ENCODE results near the gene ZBTB42. TPM values are rescaled to one million over a fixed set of nuclear protein-coding genes. Genes with fewer than 3 reads are reported as not detected.

ZBTB42 gene
- total RNA-seq (2022; extraction: Qiagen RNA extraction; ENCODE audit: low read depth): 1.6 to 3.7 TPM (median 3.5 TPM) in 5 replicates

DNA sequence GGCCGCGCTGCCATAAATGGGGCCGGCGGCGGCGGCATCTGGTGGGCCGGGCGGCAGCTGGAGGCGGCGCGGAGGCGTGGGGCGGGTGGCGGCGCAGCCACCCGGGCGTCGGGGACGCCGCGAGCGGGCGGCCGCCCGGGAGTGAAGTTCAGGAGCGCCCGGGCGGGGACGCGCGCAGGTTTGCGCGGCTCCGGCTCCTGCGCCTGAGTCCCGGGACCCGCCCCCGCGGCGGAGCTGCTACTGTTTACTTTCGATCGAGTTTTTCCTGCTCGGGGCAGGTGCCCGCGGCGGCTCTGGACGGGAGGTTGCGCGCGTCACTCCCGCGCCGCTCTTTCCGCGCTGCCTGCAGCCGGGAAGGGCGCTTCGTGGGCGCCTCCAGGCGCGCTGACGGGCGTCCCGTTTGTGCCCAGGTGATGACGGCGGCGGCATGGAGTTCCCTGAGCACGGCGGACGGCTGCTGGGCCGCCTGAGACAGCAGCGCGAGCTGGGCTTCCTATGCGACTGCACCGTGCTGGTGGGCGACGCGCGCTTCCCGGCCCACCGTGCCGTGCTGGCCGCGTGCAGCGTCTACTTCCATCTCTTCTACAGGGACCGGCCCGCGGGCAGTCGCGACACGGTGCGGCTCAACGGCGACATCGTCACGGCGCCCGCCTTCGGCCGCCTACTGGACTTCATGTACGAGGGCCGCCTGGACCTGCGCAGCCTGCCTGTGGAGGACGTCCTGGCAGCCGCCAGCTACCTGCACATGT is at the start of gene ZBTB42:
TSS of gene ZBTB42 (plus strand) at position 331 of the 749 bp plus-strand sequence. CDS start at position 428, 97 bp downstream.

DNA sequence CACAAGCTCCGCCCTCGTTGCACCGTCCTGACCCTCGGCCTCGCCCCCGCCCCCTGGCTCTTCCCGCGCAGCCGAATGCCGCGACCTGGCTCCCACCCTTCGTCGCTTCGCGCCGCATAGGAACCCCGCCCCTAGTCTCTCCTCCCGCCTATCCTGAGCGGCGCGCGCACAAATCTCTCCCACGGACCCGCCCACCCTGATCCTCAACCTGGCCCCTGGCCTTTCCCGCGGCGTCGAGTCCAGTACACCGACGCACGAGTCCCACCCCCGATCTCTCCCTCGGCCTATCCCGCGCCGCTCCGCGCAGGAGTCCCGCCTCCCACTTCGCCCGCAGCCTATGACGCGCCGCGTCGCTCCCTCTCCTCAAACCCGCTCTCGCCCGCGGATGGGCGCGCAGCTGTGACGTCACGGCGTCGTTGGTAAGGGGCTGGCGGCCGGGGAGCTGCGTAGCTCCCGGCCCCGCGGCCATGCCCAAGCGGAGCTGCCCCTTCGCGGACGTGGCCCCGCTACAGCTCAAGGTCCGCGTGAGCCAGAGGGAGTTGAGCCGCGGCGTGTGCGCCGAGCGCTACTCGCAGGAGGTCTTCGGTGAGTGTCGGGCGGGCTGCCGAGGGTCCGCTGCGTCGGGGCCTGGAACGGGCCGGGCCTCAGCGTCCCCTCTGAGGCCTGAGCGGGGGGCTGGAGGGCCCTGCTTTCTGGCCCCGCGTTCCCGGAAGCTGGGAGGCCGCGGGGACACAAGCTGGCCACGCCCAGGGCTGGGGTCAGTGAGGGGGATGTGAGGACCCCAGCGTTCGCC is 48.0 kb upstream of the ZBTB42 start, which contains the start of gene SIVA1:
TSS of gene SIVA1 (plus strand) at position 413 of the 793 bp plus-strand sequence. CDS start at position 468, 55 bp downstream.

GRCh38 chr14:104794993-104795780 is 5.7 kb upstream of the ZBTB42 start, which contains the start of gene AKT1:
AKT1 (minus strand) TSS chr14:104795748; CDS start chr14:104792643, 3,105 bp downstream.

Other genes starting within 250 kb of the ZBTB42 start
- not detected in 5 replicates for gene C14orf180, start 221.3 kb upstream of the ZBTB42 start, total RNA-seq (2022; extraction: Qiagen RNA extraction; ENCODE audit: low read depth)
- 0.21 to 0.54 TPM (median 0.36 TPM) in 4 of 5 replicates, not detected in the other for gene TMEM179, start 196.3 kb upstream of the ZBTB42 start, total RNA-seq (2022; extraction: Qiagen RNA extraction; ENCODE audit: low read depth)
- gene INF2, start 111.5 kb upstream of the ZBTB42 start, total RNA-seq (2022; extraction: Qiagen RNA extraction; ENCODE audit: low read depth): 61.4 to 144 TPM (median 128 TPM) in 5 replicates
- gene ADSS1, start 76.9 kb upstream of the ZBTB42 start, total RNA-seq (2022; extraction: Qiagen RNA extraction; ENCODE audit: low read depth): 6.0 to 8.8 TPM (median 7.1 TPM) in 5 replicates
- 110 to 216 TPM (median 189 TPM) in 5 replicates for gene SIVA1, start 48.0 kb upstream of the ZBTB42 start, total RNA-seq (2022; extraction: Qiagen RNA extraction; ENCODE audit: low read depth)
- 67.0 to 125 TPM (median 109 TPM) in 5 replicates for gene AKT1, start 5.4 kb upstream of the ZBTB42 start, total RNA-seq (2022; extraction: Qiagen RNA extraction; ENCODE audit: low read depth)
- gene CEP170B, start 64.2 kb downstream of the ZBTB42 start, total RNA-seq (2022; extraction: Qiagen RNA extraction; ENCODE audit: low read depth): 13.0 to 30.1 TPM (median 25.4 TPM) in 5 replicates
- 0.05 to 0.14 TPM in 2 of 5 replicates, not detected in the others for gene PLD4, start 123.8 kb downstream of the ZBTB42 start, total RNA-seq (2022; extraction: Qiagen RNA extraction; ENCODE audit: low read depth)
- gene AHNAK2, start 177.3 kb downstream of the ZBTB42 start, total RNA-seq (2022; extraction: Qiagen RNA extraction; ENCODE audit: low read depth): 200 to 233 TPM (median 225 TPM) in 5 replicates
- 13.3 to 17.7 TPM (median 17.1 TPM) in 5 replicates for gene CLBA1, start 184.7 kb downstream of the ZBTB42 start, total RNA-seq (2022; extraction: Qiagen RNA extraction; ENCODE audit: low read depth)
- 40.5 to 51.9 TPM (median 49.7 TPM) in 5 replicates for gene CDCA4, start 220.0 kb downstream of the ZBTB42 start, total RNA-seq (2022; extraction: Qiagen RNA extraction; ENCODE audit: low read depth)